D721Med (cell line): ENCODE results near the gene GPHN.
"Not testable (repeated sequence)": the region's sequence is repeated elsewhere in the genome, so short reads cannot be mapped to it uniquely, and the experiment has no call there.

Experiments used
- DNase-seq: peaks from one replicate; pipeline ENCODE4 v3.0.0; 2011; ENCODE audit warnings: low spot score; ENCODE audit not compliant: insufficient read length
- FAIRE-seq: peaks from 2 replicates; lab custom pipeline; 2011; peaks lifted over from hg19 to GRCh38; lab: Jason Lieb, UNC
- CTCF ChIP-seq: IDR thresholded peaks from 2 replicates; pipeline ENCODE4 v1.5.1; 2012; ENCODE audit warnings: mild to moderate bottlenecking, control low read depth; ENCODE audit not compliant: insufficient read depth; ENCODE audit errors: missing control alignments

Gene GPHN

GRCh38 chr14:66698503-66698902, 190.6 kb downstream of the GPHN start:
- no peak for DNase-seq
- no peak for TF ChIP-seq CTCF
- no peak for FAIRE-seq

- DNase-seq (no peak), FAIRE-seq (no peak)
- no peak for TF ChIP-seq CTCF
These were observed 193.9 kb downstream of the GPHN start for GRCh38 chr14:66701813-66702212.

GRCh38 chr14:66708267-66708666, 200.3 kb downstream of the GPHN start:
- no peak for FAIRE-seq
- no peak for TF ChIP-seq CTCF

GRCh38 chr14:66709291-66709690, 201.3 kb downstream of the GPHN start:
- no peak for TF ChIP-seq CTCF
- FAIRE-seq (peak; percentile 21), DNase-seq (no peak)

More at GRCh38 chr14:66708267-66708666, 200.3 kb downstream of the GPHN start:
- DNase-seq: no peak

GRCh38 chr14:66714291-66714690, 206.3 kb downstream of the GPHN start:
- not testable (repeated sequence) for DNase-seq, FAIRE-seq

- FAIRE-seq, DNase-seq: not testable (repeated sequence)
These were observed 207.4 kb downstream of the GPHN start for GRCh38 chr14:66715313-66715712.

- TF ChIP-seq CTCF: no peak
- FAIRE-seq (no peak), DNase-seq (no peak)
These were observed 208.3 kb downstream of the GPHN start for GRCh38 chr14:66716227-66716626.

- DNase-seq: no peak
- no peak for FAIRE-seq
- TF ChIP-seq CTCF: no peak
These were observed 209.7 kb downstream of the GPHN start for GRCh38 chr14:66717561-66718140.
